Activated CD4-positive, CD25-positive, alpha-beta regulatory T cell treated with anti-CD3 and anti-CD28 coated beads, Interleukin-2, amount 50 U/mL, for 24 hours (primary cell): Measurements from ENCODE around the gene NKPD1.

Source experiments
- ATAC-seq, 2 donors: fragments of 150-1000 bp; cut with Tn5 transposase; one replicate each; pipeline ENCODE4 v1.10.0; 2021; ENCODE audit warnings: mild to moderate bottlenecking in 1 of 2, moderate library complexity in 1 of 2

Gene NKPD1

DNA sequence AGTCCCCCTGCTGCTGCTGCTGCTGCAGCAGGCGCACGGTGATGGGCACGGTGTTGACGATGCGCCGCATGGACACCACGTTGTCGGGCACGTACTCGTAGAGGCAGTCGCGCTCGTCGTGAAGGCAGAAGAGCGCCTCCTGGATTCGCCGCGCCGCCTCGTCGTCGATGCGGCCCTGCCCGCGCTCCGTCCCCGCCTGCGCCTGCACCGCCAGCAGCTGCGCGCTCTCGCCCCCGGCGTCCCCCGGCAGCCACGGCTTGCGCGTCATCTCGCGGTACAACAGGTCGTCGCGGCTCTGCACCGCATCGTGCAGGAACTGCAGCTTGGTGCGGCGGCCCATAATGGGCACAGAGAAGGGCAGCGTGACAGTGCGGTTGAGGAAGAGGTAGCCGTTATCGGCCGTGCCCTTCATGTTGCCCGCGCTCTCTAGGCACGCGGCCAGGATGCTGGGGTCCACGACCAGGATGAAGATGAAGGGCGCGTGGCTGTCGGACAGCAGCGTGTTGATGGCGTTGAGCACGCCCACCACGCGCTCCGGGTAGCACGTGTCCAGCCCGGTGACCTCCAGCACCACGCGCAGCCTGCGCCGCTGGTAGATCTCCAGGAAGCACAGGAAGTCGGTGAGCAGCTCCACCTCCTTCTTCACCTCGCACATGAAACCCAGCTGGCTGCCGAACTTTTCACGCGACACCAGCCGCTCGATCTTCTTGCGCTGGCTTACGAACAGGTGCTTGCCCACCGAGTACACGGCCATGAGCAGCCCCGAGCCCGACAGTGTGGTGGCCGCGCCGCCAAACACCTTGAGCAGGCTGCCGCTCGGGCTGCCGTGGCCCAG lies 8.1 kb downstream of the NKPD1 start:
- ATAC-seq = peak; percentile 49 to 50

DNA sequence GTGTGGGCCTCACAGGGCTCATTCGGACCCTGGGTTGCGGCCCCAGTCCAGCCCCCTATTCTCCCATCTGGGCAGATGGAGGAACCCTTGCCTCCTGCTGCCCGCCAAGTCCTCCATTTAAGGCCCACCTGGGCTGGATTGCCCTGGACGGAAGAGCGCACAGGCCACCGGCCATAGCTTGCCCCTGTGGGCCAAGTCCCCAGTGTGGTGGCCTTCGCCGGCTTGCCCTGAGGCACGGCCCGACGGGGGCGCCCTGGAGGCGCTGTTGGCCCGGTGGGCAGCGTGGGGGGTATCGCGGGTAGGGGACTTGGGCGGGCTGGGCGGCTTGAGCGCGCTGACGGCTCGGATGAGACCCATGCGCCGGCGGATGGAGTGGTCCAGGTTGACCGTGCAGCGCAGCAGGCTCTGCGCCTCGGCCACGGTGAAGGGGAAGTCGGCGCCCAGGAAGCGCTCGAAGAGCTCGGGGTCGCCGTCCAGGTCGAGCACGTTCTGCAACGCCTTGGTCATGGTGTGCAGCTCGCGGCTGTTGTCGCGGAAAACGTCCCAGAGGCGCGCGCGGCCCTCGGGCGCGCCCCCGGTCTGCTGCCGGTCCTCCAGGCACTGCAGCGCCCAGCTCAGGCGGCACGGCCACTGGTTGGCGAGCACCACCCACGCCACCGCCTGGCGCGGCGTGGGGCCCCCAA lies 8.8 kb downstream of the NKPD1 start:
- no peak for ATAC-seq

DNA sequence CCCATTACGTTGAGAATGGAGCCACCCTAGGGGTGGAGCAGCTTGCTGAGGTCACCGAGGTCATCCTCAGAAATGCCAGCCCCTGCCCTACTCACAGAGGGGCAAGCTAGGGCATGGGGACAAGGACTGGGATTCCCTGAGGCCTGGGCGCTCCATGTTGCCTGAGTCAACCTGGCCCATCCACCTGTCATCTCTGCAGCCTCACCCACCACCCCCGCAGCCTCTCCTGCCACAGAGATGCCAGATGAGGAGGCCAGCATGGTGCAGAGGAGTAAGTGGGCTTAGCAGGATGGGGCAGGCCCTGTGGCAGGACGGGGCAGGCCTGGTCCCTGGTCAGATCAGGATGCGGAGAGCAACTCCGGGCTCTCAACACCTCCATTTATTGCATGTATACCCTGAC lies 9.5 kb downstream of the NKPD1 start:
- ATAC-seq = no peak

DNA sequence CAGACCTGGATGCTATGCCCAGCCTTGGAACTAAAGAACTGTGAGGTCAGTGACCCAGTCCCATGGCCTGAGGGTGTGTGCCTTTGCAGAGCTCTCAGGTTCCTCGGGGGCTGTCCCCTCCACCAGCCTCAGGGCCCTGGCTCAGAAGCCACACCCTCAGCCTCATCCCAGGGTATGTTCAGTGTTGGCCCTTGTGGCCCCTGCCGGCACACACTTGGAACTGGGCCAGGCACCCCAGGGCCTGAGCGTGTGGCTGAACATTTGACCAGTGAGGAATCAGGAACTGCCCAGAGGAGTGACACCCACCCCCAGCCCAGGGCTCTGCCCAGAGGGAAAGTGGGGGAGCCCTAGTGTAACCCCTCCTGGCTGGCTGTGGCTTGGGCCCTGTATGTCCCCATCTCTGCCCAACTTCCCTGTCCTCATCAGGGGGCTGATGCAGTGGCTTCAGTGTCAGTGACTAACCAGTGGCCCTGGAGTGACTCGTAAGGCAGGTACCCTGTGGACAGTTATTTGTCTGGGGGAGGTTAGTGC lies 10.0 kb downstream of the NKPD1 start:
- ATAC-seq = no peak

DNA sequence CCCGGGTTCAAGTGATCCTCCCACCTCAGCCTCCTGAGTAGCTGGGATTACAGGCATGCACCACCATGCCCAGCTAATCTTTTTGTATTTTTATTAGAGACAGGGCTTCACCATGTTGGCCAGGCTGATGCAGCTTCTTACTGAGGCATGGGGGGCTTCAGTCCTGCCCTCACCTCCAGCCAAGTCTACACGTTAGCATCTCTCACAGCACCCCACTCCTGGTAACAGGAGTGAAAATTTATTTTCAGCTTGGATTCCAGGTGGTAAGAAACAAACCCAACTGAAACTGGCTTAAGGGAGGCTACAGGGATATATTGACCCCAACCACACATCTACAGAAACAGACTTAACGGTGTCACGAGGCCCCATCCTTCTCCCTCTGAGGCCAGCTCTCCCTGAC lies 10.6 kb downstream of the NKPD1 start:
- ATAC-seq = no peak

DNA sequence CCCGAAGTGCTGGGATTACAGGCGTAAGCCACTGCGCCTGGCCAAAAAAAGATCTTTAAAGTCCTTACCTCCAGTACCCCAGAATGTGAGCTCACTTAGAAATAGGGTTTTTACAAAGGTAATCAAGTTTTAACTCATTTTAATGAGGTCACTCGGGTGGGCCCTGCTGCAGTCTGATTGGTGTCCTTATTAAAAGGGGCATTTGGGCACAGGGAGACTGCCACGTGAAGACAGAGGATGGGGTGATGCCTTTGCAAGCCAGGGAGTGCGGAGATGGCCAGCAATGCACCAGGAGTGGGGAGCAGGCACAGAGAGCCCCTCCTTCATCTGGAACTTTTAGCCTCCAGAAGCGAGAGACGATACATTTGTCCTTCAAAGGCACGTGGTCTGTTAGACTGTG lies 11.7 kb downstream of the NKPD1 start:
- no peak for ATAC-seq

DNA sequence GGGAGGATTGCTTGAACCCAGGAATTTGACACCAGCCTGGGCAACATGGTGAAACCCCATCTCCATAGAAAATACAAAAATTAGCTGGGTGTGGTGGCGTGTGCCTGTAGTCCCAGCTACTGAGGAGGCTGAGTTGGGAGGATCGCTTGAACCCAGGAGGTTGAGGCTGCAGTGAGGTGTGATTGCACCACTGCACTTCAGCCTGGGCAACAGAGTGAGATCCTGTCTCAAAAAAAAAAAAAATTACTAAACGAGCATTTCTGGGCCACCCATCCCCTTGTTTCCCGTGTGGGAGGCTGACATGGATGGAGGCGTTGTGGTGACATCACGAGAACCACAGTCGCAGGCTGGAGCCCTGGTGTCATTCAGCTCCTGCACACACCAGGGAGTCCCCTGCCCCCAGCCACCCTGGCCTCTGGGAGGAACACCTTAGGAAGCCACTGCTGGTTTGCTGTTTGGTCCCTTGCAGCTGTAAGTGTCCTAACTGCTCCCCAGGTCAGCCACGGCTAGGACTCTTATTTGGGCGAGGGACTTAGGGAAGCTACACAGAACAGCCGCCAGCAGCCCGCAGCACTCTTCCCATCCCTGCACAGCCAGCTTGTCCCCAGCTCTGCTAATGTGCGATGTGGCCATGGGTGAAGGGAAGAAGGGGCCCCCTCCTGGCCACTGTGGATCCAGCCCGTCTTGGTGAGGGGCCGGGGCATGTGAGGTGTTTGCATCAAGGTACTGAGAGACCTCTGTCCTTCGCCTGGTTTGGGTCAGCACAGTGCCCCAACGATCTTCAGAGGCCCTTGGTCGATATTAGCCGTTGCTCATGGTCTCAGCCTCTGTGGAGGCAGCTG lies 12.7 kb downstream of the NKPD1 start:
- ATAC-seq = no peak

DNA sequence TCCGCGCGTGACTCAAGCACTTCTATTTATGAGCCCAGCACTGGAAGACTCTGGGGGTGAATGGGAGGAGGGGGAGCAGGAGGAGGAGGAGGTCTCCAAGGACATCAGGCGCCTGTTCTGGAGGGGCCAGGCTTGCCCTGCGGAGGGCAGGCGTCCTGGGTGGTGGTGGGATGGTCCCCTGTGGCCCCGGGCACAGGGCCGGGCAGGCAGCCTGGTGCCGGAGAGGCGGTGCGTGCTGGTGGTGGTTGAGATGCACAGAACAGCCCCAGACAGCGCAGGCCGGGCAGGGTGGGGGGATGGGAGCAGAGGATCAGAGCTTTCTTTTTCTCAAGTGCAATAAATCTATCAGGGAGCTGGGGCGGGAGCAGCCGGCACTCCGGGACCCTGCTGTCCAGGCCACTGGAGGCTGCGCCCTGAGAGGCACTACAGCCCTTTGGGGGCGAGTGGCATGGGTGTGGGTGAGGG lies 14.0 kb downstream of the NKPD1 start:
- no peak for ATAC-seq

DNA sequence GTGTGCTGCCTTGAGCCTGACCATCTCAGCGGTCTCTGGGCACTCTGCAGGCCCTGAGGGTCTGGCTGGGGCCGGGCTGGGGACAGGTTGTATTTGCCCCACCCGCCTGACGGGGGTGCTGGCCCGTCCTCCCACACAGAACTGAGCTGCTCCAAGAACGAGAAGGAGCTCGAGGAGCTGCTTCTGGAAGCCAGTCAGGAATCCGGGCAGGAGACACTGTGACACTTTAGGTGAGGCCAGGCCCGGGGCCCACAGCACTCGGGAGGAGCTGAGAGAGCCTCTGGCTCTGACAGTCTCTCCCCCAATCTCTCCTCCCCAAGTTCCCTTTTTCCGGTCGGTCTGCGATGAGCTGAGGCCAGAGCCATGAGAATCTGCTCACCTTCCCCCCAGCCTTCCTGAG lies 14.5 kb downstream of the NKPD1 start:
- ATAC-seq = no peak

DNA sequence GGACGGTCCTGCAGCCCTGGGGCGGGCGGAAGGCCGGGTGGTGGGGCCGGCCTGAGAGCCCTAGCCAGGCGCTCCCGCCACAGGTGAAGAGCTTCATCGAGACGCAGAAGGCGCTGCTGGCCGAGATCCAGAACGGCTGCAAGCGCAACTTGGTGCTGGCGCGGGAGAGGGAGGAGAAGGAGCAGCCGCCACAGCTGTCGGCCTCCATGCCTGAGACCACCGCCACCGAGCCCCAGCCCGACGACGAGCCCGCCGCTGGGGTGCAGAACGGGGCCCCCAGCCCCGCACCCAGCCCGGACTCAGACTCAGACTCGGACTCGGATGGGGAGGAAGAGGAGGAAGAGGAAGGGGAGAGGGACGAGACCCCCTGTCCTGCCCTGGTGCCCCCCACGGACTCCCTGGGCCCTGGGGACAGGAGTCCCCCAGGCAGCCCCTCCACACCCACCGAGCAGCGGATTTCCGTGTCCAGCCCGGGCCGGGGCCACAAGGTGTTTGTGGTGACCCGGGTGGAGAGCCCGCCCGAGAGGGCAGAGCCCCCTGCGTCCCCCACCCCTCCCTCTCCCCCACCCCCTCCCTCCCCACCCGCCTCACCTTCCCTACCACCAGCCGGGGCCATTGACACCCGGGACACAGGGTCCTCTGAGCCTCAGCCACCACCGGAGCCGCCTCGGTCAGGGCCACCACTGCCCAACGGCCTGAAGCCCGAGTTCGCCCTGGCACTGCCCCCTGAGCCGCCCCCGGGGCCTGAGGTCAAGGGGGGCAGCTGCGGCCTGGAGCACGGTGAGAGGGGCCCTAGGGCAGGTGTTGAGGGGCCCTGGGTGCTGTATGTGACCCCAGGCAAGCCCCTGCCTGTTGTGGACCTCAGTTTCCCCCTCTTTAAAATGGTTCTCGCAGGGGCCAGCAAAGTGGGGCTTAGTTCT lies 15.3 kb downstream of the NKPD1 start:
- no peak for ATAC-seq

DNA sequence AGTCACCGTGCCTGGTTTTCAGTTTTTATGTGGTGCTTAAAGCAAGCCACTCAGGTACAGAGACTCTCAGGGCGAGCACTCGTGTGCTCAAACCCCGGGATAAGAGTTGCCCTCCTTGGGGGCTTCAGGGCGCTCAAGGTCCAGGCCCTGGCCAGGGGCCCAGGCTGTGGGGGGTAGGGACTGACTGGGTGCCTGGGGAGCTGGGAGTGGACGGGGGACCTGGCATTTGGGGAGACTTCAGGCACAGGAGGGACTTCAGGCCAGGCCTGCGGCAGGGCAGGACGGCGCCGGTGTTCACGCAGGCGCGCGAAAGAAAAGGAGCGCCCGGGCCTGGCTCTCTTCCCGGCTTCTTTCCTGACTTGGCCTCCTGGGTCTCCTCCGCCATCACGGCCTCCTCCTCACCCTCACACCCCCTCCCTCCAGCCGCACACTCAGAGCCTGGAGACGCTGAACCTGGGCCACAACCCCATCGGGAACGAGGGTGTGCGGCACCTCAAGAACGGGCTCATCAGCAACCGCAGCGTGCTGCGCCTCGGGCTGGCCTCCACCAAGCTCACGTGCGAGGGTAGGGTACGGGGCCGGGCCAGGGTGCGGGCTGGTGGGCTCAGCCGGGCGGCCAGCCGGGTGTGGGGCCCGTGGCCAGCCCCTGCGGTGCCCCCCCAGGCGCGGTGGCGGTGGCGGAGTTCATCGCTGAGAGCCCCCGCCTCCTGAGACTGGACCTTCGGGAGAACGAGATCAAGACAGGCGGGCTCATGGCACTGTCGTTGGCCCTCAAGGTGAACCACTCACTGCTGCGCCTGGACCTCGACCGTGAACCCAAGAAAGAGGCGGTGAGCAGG lies 16.1 kb downstream of the NKPD1 start:
- no peak for ATAC-seq

DNA sequence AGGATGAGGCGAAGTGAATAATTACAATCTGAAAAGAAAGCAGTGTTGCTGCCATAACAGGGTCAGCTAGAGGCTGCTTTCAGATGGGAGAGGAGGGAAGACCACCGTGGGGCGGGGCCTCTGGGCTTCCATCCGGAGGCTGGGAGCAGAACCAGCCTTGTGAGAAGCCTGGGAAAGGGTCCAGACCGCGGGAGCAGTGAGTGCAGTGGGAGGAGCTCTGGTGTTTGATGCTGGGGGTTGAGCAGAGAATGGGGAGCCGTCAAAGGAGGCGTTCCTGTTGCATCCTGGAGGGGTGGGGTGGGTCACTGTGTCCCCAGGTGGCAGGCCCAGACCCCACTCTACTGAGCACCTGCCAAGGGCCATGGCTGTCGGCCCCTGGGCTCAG lies 18.1 kb downstream of the NKPD1 start:
- ATAC-seq = no peak

DNA sequence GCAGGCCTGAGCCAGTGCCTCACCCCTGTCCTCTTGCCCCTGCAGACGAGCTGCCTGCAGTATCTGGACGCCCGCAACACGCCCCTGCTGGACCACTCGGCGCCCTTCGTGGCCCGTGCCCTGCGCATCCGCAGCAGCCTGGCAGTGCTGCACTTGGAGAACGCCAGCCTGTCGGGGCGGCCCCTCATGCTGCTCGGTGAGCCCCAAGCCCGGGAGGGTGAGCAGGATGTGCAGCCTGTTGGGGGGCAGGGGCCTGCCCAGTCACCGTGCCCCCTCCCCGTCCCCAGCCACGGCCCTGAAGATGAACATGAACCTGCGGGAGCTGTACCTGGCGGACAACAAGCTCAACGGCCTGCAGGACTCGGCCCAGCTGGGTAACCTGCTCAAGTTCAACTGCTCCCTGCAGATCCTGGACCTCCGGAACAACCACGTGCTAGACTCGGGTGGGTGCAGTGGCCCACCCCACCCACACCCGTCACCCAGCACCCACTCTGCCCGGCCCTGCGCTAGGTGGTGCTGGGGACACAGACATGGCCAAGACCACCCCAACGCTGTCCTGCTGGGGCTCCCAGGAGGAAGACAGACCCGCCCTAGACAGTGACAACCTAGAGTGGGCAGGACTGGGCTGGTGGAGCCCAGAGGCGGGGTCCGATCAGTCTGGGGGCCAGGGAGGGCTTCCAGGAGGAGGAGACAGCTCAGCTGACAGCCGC lies 18.6 kb downstream of the NKPD1 start:
- no peak for ATAC-seq

DNA sequence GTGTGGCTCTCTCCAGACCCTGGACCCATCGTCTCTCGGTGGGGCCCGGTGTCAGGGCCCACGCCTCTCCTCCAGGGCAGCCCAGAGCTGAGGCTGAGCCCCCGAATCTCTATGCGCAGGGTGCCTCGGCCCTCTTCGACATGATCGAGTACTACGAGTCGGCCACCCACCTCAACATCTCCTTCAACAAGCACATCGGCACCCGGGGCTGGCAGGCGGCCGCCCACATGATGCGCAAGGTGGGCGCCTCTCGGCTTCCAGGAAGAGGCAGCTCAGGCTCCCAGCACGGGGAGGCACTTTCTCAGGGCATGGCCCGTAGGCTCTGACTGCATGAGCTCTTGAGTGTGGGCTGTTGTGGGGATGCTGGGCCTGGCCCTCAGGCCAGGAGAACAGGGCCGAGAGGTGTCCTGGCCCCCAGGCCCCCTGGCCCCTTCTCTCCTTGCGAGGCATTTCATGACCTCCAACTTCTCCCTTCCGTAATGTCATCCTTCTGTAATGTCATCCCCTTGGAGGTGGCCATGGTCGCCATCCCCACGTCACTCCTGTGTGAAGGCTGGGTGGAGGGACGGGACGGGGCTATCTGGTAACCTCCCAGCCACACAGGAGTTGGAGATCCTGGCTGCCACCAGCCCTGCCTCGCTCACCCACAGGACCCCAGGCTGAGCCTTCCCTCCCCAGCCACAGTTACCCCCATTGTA lies 19.4 kb downstream of the NKPD1 start:
- ATAC-seq = no peak

DNA sequence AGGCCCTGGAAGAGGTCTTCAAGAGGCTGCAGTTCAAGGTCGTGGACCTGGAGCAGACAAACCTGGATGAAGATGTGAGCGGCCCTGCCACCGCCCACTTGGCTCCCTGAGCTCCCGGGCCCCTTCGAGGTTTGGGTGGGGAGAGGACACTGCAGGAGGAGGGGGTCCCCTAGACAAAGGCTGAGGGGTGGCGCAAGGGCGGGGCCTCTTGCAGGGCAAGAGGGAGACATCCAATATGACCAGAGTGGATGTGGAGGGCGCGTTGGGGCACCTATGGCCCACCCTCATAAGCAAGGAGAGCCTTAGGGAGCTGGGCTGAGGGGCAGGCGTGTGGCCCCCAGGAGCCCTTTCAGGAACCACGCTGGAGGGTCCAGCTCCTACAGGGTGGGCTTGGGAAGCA lies 20.2 kb downstream of the NKPD1 start:
- no peak for ATAC-seq

DNA sequence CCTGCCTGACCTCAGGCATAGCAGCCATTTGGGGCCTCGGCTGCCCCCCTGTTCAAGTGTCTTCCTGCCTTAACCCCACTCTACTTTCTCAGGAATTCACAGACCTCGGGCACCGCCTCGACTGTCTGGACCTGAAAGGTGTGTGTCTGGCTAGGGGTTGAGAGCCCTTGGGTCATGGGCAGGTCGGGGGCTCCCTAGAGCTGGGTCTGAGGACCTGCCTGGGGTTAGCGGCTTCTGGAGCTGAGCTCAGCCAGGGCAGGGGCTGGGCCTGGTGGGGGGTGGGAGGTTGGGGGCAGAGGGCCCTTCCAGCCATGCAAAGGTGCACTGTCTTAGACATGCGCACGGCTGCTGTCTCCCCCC lies 20.7 kb downstream of the NKPD1 start:
- ATAC-seq = no peak

DNA sequence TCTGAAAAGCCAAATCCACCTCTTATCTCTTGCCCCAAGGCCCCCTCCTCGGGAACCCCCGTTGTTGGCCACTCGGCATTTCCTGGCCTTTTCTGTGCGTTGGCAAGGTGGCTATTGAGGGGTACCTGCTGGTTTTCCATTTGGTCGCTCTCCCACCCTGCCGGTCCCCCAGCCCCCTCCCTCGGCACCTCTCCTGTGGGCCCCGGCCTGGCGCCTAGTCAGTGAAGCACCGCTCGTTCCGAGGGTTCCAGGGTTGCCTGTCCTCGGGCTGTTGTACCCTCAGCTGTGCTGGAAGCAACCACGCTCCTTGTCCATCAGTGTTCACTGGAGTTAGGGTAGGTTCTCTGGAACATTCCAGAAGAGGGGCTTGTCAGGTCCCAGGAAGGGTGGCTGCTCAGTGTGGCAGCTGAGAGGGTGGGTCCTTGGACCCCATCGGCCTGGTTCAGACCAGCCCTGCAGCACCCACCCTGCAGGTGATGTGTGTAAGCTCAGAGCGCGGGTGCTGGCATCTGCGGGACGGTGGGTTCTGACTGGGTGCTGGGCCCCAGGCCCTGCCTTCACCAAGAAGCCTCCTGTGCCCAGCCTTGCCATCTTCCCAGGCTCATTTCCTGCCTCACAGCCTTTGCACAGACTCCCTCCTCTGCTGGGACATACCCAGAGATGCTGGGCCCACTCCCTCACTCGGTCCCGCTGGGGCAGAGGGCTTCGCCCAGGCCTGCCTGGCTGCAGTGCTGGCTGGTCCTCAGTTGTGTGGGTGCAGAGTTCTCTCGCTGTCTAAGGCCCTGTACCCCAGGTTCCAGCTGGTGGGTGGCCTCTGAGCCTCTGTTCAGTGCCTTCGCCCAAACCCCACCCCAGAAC lies 21.3 kb downstream of the NKPD1 start:
- no peak for ATAC-seq

DNA sequence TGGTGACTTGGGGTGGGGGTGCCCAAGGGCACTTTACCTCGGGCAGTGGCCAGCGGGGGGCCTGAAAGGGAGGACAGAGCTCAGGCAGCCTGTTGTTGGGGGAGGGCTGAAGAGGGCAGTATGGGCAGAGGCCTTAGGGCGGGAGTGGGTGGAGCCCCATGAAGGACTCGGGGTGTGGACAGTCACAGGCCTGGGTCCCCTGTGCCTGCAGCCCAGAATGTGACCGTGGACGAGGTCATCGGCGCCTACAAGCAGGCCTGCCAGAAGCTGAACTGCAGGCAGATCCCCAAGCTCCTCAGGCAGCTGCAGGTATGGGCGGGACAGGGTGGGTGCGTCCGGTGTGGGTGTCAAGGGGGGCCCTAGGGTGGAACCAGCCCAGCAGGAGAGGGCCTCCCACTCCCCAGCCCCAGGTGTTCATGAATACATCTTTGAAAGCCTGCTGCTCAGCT lies 22.5 kb downstream of the NKPD1 start:
- ATAC-seq = no peak
